PC-9 (cell line): Measurements from ENCODE around the gene ACTL9.
"Not testable (repeated sequence)": the region's sequence is repeated elsewhere in the genome, so short reads cannot be mapped to it uniquely, and the experiment has no call there.

Source experiments
- CTCF ChIP-seq: fragments of 200-600 bp; sonication (generic); conservative IDR thresholded peaks from 2 replicates; pipeline ENCODE4 v1.6.1; 2017; ENCODE audit warnings: mixed run types, antibody characterized with exemption, mild to moderate bottlenecking, moderate library complexity
- EZH2 ChIP-seq: fragments of 200-600 bp; sonication (generic); IDR thresholded peaks from 2 replicates; pipeline ENCODE4 v1.8.0; 2017; ENCODE audit warnings: antibody characterized with exemption, low read depth

DNA sequence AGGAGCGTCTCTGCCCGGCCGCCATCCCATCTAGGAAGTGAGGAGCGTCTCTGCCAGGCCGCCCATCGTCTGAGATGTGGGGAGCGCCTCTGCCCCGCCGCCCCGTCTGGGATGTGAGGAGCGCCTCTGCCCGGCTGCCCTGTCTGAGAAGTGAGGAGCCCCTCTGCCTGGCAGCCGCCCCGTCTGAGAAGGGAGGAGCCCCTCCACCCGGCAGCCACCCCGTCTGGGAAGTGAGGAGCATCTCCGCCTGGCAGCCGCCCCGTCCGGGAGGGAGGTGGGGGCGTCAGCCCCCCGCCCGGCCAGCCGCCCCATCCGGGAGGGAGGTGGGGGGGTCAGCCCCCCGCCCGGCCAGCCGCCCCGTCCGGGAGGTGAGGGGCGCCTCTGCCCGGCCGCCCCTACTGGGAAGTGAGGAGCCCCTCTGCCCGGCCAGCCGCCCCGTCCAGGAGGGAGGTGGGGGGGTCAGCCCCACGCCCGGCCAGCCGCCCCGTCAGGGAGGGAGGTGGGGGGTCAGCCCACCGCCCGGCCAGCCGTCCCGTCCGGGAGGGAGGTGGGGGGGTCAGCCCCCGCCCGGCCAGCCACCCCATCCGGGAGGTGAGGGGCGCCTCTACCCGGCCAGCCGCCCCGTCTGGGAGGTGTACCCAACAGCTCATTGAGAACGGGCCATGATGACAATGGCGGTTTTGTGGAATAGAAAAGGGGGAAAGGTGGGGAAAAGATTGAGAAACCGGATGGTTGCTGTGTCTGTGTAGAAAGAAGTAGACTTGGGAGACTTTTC lies 40.9 kb upstream of the ACTL9 start:
- not testable (repeated sequence) for TF ChIP-seq CTCF, EZH2
